Fibroblast of upper back skin (primary cell): ENCODE results near the gene MINDY1.
A peak's percentile ranks its signal among the peaks of the same experiment; 100 is the strongest.

Source experiments
- DNase-seq: peaks from one replicate; pipeline ENCODE4 v3.0.0-alpha.2; 2013

Gene MINDY1

GRCh38 chr1:151011154-151011850, 4.6 kb upstream of the MINDY1 start:
- no peak for DNase-seq

GRCh38 chr1:151010346-151010726, 3.6 kb upstream of the MINDY1 start:
- no peak for DNase-seq

GRCh38 chr1:151009674-151010345, 3.1 kb upstream of the MINDY1 start:
- no peak for DNase-seq

GRCh38 chr1:151009206-151009587, 2.5 kb upstream of the MINDY1 start:
- DNase-seq: peak; percentile 57

- DNase-seq: peak; percentile 92
Measured at GRCh38 chr1:151008244-151009205, 1.8 kb upstream of the MINDY1 start, which contains the start of gene PRUNE1. Gene PRUNE1 (plus strand): TSS chr1:151008449. CDS start chr1:151008633, 184 bp downstream.

GRCh38 chr1:151007853-151008243, 1.1 kb upstream of the MINDY1 start:
- no peak for DNase-seq

GRCh38 chr1:151005729-151006319, 878 bp downstream of the MINDY1 start:
- no peak for DNase-seq

- DNase-seq: no peak
Measured at GRCh38 chr1:151003180-151003579, 3.5 kb downstream of the MINDY1 start.

- no peak for DNase-seq
Measured at GRCh38 chr1:151002611-151003010, 4.1 kb downstream of the MINDY1 start.

GRCh38 chr1:151002051-151002450, 4.7 kb downstream of the MINDY1 start:
- no peak for DNase-seq

GRCh38 chr1:151001602-151002001, 5.1 kb downstream of the MINDY1 start:
- DNase-seq: no peak

- DNase-seq: no peak
Measured at GRCh38 chr1:151000408-151000807, 6.3 kb downstream of the MINDY1 start.

- DNase-seq: no peak
Measured at GRCh38 chr1:150999926-151000325, 6.8 kb downstream of the MINDY1 start.

- peak; percentile 52 for DNase-seq
Measured at GRCh38 chr1:150999051-150999674, 7.5 kb downstream of the MINDY1 start.

- no peak for DNase-seq
Measured at GRCh38 chr1:150997949-150998348, 8.8 kb downstream of the MINDY1 start.

GRCh38 chr1:150997126-150997872, 9.4 kb downstream of the MINDY1 start:
- DNase-seq: no peak

- DNase-seq: no peak
Measured at GRCh38 chr1:150995896-150996295, 10.8 kb downstream of the MINDY1 start.

- no peak for DNase-seq
Measured at GRCh38 chr1:150995460-150995859, 11.2 kb downstream of the MINDY1 start.

GRCh38 chr1:150994248-150994647, 12.5 kb downstream of the MINDY1 start:
- no peak for DNase-seq

GRCh38 chr1:150992626-150993025, 14.1 kb downstream of the MINDY1 start:
- no peak for DNase-seq

GRCh38 chr1:150987924-150988323, 18.8 kb downstream of the MINDY1 start:
- DNase-seq: no peak
